Breast epithelium (tissue), 3 donors: ENCODE results near the gene CA10.

Experiments used
- POLR2A ChIP-seq: fragments of 450-650 bp; IDR thresholded peaks from one replicate; pipeline ENCODE4 v1.6.1; 2016; ENCODE audit warnings: antibody characterized with exemption, mild to moderate bottlenecking, moderate library complexity
- POLR2AphosphoS5 ChIP-seq, 3 donors: sonication (generic); formaldehyde crosslinking; IDR thresholded peaks; one replicate each; pipeline ENCODE4 v1.6.1; 2017; ENCODE audit warnings: antibody characterized with exemption in 3 of 3
- TF ChIP-seq, protein P1 (sequence below), 3 donors: fragments of 450-650 bp; IDR thresholded peaks; one replicate each; pipeline ENCODE4 v1.5.1; 2016 to 2017; ENCODE audit warnings: antibody characterized with exemption in 3 of 3, mild to moderate bottlenecking in 3 of 3, moderate library complexity in 3 of 3

DNA sequence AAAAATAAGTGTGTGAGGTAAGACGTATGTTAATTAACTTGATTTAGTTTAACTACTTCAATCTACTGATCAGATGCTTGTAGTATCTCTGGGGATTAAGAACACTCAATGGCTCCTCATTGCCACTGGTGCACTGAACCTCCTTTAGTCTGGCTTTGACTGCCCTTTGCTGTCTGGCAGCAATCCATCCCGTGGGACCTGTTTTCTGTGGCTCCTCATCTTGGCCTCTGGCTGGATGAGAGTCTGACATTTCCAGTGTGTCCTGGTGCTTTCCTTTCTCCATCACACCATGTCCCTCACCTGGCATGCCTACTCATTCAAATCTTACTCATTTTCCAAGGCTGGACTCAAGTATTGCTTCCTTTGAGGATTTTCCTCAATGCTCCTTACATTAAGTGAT, 212.2 kb downstream of the CA10 start:
- no peak for TF ChIP-seq POLR2AphosphoS5 (IDR thresholded peaks at IDR 0.05)
- TF ChIP-seq, protein P1, sequence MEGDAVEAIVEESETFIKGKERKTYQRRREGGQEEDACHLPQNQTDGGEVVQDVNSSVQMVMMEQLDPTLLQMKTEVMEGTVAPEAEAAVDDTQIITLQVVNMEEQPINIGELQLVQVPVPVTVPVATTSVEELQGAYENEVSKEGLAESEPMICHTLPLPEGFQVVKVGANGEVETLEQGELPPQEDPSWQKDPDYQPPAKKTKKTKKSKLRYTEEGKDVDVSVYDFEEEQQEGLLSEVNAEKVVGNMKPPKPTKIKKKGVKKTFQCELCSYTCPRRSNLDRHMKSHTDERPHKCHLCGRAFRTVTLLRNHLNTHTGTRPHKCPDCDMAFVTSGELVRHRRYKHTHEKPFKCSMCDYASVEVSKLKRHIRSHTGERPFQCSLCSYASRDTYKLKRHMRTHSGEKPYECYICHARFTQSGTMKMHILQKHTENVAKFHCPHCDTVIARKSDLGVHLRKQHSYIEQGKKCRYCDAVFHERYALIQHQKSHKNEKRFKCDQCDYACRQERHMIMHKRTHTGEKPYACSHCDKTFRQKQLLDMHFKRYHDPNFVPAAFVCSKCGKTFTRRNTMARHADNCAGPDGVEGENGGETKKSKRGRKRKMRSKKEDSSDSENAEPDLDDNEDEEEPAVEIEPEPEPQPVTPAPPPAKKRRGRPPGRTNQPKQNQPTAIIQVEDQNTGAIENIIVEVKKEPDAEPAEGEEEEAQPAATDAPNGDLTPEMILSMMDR (IDR thresholded peaks at IDR 0.05) = no peak
- no peak for TF ChIP-seq POLR2A
